22Rv1 (cell line): ENCODE results near the gene KCNG2.

Experiments used
- ZFX ChIP-seq: fragments of 450-650 bp; IDR thresholded peaks from 2 replicates; pipeline ENCODE4 v1.6.1; 2017; ENCODE audit warnings: antibody characterized with exemption, borderline replicate concordance
- TF ChIP-seq, protein P1 (sequence below): fragments of 450-650 bp; IDR thresholded peaks from 2 replicates; pipeline ENCODE4 v1.5.1; 2017; ENCODE audit warnings: mild to moderate bottlenecking

DNA sequence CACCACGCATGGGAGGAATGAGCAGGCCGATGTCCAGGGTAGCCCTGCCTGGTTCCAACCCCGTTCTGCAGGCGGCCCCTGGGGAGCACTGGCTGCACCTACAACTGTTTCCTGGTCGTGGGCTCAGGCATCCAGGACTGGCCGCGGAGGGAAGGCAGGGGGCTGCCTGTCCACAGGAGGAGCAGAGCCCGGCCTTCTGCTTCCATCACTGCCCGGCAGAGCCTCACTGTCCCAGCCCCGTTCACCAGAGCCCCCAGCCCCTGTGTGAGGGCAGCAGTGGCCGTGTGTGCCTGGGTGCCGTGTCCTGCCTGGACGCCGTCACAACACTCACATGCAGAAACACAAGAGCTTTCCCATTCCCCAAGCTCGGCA lies 56.2 kb downstream of the KCNG2 start:
- TF ChIP-seq, protein P1, sequence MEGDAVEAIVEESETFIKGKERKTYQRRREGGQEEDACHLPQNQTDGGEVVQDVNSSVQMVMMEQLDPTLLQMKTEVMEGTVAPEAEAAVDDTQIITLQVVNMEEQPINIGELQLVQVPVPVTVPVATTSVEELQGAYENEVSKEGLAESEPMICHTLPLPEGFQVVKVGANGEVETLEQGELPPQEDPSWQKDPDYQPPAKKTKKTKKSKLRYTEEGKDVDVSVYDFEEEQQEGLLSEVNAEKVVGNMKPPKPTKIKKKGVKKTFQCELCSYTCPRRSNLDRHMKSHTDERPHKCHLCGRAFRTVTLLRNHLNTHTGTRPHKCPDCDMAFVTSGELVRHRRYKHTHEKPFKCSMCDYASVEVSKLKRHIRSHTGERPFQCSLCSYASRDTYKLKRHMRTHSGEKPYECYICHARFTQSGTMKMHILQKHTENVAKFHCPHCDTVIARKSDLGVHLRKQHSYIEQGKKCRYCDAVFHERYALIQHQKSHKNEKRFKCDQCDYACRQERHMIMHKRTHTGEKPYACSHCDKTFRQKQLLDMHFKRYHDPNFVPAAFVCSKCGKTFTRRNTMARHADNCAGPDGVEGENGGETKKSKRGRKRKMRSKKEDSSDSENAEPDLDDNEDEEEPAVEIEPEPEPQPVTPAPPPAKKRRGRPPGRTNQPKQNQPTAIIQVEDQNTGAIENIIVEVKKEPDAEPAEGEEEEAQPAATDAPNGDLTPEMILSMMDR: no peak
- no peak for TF ChIP-seq ZFX
